ENCODE results near the gene GSTM3. TPM values are rescaled to one million over a fixed set of nuclear protein-coding genes. Genes with fewer than 3 reads are reported as not detected.

Gene GSTM3
- total RNA-seq, 4 donors from 2014 or later, result 61.1 to 162 (median 132) TPM

GRCh38 chr1:109765483-109765815 lies 24.6 kb upstream of the GSTM3 start:
- no peak for DNase-seq
- Histone ChIP-seq H3K36me3 (no peaks in the 10 kb centered on the region), H3K4me3 (replicated peaks in 1 of 3) (no peak overlapping the region), H3K4me1 (peaks cover 0 to 3% of the 10 kb centered on the region in 2 donors), H3K9me3 (no peaks in the 10 kb centered on the region), H3K27me3 (no peaks in the 10 kb centered on the region), H3K27ac (no peak overlapping the region)
- WGBS, 2 donors, result 68 to 90% methylated on average over 4 of the region's 4 CpGs
- intact Hi-C loops (cut with DNase I), result no loop called here
- TF ChIP-seq POLR2A (IDR thresholded peaks at IDR 0.05) (no peak), CTCF (IDR thresholded peaks at IDR 0.05) (no peak)

DNA sequence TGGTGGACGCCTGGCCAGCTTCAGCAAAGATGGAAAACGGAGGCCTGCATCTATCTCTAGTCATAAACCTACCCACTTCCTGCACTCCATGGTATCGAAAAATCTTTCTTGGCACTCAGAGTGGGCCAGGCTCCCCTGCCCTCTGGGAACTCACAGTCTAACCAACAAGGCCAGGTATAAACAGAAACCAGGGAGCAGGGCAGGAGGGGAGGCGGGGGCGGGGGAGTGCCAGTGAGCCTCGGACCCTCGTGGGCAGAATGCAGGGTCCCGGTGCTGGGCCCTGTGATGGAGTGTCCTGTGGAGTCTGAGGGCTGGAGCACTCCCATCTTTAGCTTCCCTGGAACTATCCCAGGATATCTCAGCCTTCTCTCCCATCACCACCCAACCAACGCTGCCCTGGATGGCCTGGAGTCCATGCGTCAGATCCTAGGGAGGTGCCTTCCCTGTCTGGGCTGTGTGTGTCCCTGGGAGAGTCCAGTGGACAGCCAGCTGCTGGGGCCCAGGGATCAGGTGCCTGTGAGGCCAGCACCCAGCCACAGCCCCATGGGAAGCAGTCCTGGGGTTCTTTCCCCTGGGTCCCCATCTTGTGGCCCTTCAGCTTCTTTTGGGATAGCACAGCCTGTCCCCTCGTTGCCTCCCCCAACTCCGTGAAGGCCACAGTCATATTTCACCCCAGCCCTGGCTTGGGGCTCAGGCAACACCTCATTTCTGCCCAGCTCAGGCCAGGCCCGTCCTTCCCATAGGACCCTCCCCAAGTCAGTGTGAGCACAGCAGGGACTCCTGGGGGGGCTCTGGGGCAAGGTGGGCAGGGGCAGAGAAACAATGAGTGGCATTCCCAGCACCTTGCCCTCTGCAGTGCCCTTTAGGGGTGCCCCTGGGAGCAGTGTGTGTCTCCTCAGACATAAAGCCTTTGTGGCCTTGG lies 24.0 kb upstream of the GSTM3 start:
- H3K27ac ChIP-seq, result no peak overlapping the region
- no peak for TF ChIP-seq POLR2A (IDR thresholded peaks at IDR 0.05)
- TF ChIP-seq CTCF (IDR thresholded peaks at IDR 0.05), result no peak
- no peaks in the 10 kb centered on the region for H3K27me3 ChIP-seq
- intact Hi-C loops (cut with DNase I), result no loop called here
- no peaks in the 10 kb centered on the region for H3K9me3 ChIP-seq
- no peak overlapping the region for H3K4me3 ChIP-seq (replicated peaks in 1 of 3)
- WGBS, 2 donors, result 91 to 95% methylated on average over 13 of the region's 13 CpGs
- H3K36me3 ChIP-seq, result no peaks in the 10 kb centered on the region
- DNase-seq, result no peak
- no peaks in the 10 kb centered on the region for H3K4me1 ChIP-seq

DNA sequence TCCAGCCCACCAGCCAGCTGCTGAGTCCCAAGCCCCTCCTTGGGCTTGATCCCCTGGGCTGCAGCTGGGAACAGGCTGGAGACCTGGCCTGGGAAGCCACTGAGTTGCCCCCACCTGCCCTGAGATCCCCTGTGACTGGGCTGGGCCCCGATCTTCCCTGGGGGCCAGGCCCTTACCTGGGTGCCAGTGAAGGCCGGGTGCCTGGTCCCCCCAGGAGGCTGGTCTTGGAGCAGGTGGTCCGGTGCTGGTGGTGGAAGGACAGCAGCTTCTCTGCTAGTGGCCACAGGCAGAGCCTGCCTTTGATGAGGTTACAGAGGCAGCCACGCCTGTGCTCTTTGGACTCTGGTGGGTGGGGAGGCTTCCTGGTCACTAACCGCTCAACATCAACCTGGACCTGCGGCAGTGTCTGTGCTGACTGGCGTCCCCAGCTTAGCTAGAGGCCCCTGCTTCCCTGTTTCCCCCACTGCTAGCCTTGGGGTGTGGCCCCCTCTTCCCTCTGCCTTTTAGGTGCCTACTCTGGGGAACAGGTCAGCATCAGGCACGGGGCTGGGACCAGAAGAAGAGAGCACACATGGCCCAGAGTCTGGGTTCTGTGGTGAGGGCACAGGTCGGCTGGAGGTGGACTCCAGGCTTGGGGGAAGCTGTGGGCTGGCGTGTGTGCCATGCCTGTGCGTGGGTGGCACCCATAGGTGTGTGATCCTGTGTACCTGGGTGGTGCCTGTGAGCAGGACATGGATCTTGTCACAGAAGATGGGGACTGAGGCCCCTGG lies 23.0 kb upstream of the GSTM3 start, which contains the start of gene EPS8L3:
Gene EPS8L3, minus strand, starts transcription at position 278 of the 770 bp plus-strand sequence. CDS start 2,174 bp downstream, outside the sequence.
- intact Hi-C loops (cut with DNase I), result no loop called here

GRCh38 chr1:109762821-109763645 lies 22.2 kb upstream of the GSTM3 start:
- H3K27ac ChIP-seq, result no peak overlapping the region
- TF ChIP-seq POLR2A (IDR thresholded peaks at IDR 0.05) (no peak), CTCF (IDR thresholded peaks at IDR 0.05) (no peak)
- WGBS, 2 donors, result 76 to 85% methylated on average over 9 to 10 of the region's 11 CpGs
- no peaks in the 10 kb centered on the region for H3K36me3 ChIP-seq
- no peak overlapping the region for H3K4me3 ChIP-seq (replicated peaks in 1 of 3)
- intact Hi-C loops (cut with DNase I), result no loop called here
- no peaks in the 10 kb centered on the region for H3K9me3 ChIP-seq
- H3K4me1 ChIP-seq, result no peaks in the 10 kb centered on the region
- H3K27me3 ChIP-seq, result no peaks in the 10 kb centered on the region
- DNase-seq, result no peak

More for the DNA sequence above, 23.0 kb upstream of the GSTM3 start, which contains the start of gene EPS8L3:
- no peak within 1 kb of the TSS for H3K4me3 ChIP-seq (replicated peaks in 1 of 3)
- H3K27me3 ChIP-seq, result no peaks in the 10 kb centered on the region
- 76 to 88% methylated on average over 4 to 11 of the region's 11 CpGs for WGBS, 2 donors
- H3K9me3 ChIP-seq, result no peaks in the 10 kb centered on the region
- H3K27ac ChIP-seq, result no peak within 1 kb of the TSS
- DNase-seq, result no peak
- H3K36me3 ChIP-seq, result no peaks in the 10 kb centered on the region
- TF ChIP-seq POLR2A (IDR thresholded peaks at IDR 0.05) (no peak), CTCF (IDR thresholded peaks at IDR 0.05) (no peak)
- no peaks in the 10 kb centered on the region for H3K4me1 ChIP-seq
